ENCODE results near the gene NTRK3. TPM values are rescaled to one million over a fixed set of nuclear protein-coding genes. Genes with fewer than 3 reads are reported as not detected.
A peak's percentile ranks its signal among the peaks of the same experiment; 100 is the strongest.

Gene NTRK3
- total RNA-seq, 1 experiment from 2014 or later: not detected

GRCh38 chr15:88266170-88266569, 9.6 kb upstream of the NTRK3 start:
- in situ Hi-C loops (cut with HindIII; ENCODE audit: low pct_unique_long_range_greater_than_20kb, low sequenced_read_pairs): no loop called here
- no peak for DNase-seq (ENCODE audit: low read depth)

GRCh38 chr15:88264622-88265021, 8.1 kb upstream of the NTRK3 start:
- in situ Hi-C loops (cut with HindIII; ENCODE audit: low pct_unique_long_range_greater_than_20kb, low sequenced_read_pairs): no loop called here
- no peak for DNase-seq (ENCODE audit: low read depth)

- in situ Hi-C loops (cut with HindIII; ENCODE audit: low pct_unique_long_range_greater_than_20kb, low sequenced_read_pairs): no loop called here
- DNase-seq (ENCODE audit: low read depth): no peak
These were observed 5.5 kb upstream of the NTRK3 start for GRCh38 chr15:88262064-88262463.

GRCh38 chr15:88258093-88258641, 1.6 kb upstream of the NTRK3 start:
- in situ Hi-C loops (cut with HindIII; ENCODE audit: low pct_unique_long_range_greater_than_20kb, low sequenced_read_pairs): no loop called here
- peak; percentile 64 for DNase-seq (ENCODE audit: low read depth)

- peak; percentile 7 for DNase-seq (ENCODE audit: low read depth)
- in situ Hi-C loops (cut with HindIII; ENCODE audit: low pct_unique_long_range_greater_than_20kb, low sequenced_read_pairs): no loop called here
These were observed 963 bp upstream of the NTRK3 start for GRCh38 chr15:88257311-88258092.

- DNase-seq (ENCODE audit: low read depth): peak; percentile 14
- in situ Hi-C loops (cut with HindIII; ENCODE audit: low pct_unique_long_range_greater_than_20kb, low sequenced_read_pairs): no loop called here
These were observed 858 bp downstream of the NTRK3 start for GRCh38 chr15:88255484-88256278.

- in situ Hi-C loops (cut with HindIII; ENCODE audit: low pct_unique_long_range_greater_than_20kb, low sequenced_read_pairs): no loop called here
- DNase-seq (ENCODE audit: low read depth): no peak
These were observed 1.5 kb downstream of the NTRK3 start for GRCh38 chr15:88255087-88255483.

- in situ Hi-C loops (cut with HindIII; ENCODE audit: low pct_unique_long_range_greater_than_20kb, low sequenced_read_pairs): no loop called here
- DNase-seq (ENCODE audit: low read depth): no peak
These were observed 4.1 kb downstream of the NTRK3 start for GRCh38 chr15:88252441-88252840.

- in situ Hi-C loops (cut with HindIII; ENCODE audit: low pct_unique_long_range_greater_than_20kb, low sequenced_read_pairs): no loop called here
- DNase-seq (ENCODE audit: low read depth): no peak
These were observed 5.7 kb downstream of the NTRK3 start for GRCh38 chr15:88250826-88251225.

GRCh38 chr15:88249220-88249619, 7.3 kb downstream of the NTRK3 start:
- no peak for DNase-seq (ENCODE audit: low read depth)
- in situ Hi-C loops (cut with HindIII; ENCODE audit: low pct_unique_long_range_greater_than_20kb, low sequenced_read_pairs): no loop called here

- in situ Hi-C loops (cut with HindIII; ENCODE audit: low pct_unique_long_range_greater_than_20kb, low sequenced_read_pairs): no loop called here
- no peak for DNase-seq (ENCODE audit: low read depth)
These were observed 8.6 kb downstream of the NTRK3 start for GRCh38 chr15:88247914-88248313.

- in situ Hi-C loops (cut with HindIII; ENCODE audit: low pct_unique_long_range_greater_than_20kb, low sequenced_read_pairs): no loop called here
- peak; percentile 56 for DNase-seq (ENCODE audit: low read depth)
These were observed 9.7 kb downstream of the NTRK3 start for GRCh38 chr15:88246666-88247446.

- no peak for DNase-seq (ENCODE audit: low read depth)
- in situ Hi-C loops (cut with HindIII; ENCODE audit: low pct_unique_long_range_greater_than_20kb, low sequenced_read_pairs): no loop called here
These were observed 10.5 kb downstream of the NTRK3 start for GRCh38 chr15:88246081-88246480.

GRCh38 chr15:88243895-88244787, 12.4 kb downstream of the NTRK3 start:
- in situ Hi-C loops (cut with HindIII; ENCODE audit: low pct_unique_long_range_greater_than_20kb, low sequenced_read_pairs): no loop called here

GRCh38 chr15:88242586-88243555, 13.7 kb downstream of the NTRK3 start:
- no peak for DNase-seq (ENCODE audit: low read depth)
- in situ Hi-C loops (cut with HindIII; ENCODE audit: low pct_unique_long_range_greater_than_20kb, low sequenced_read_pairs): no loop called here

More at GRCh38 chr15:88243895-88244787, 12.4 kb downstream of the NTRK3 start:
- peak; percentile 35 for DNase-seq (ENCODE audit: low read depth)

GRCh38 chr15:88241461-88241860, 15.1 kb downstream of the NTRK3 start:
- no peak for DNase-seq (ENCODE audit: low read depth)
- in situ Hi-C loops (cut with HindIII; ENCODE audit: low pct_unique_long_range_greater_than_20kb, low sequenced_read_pairs): no loop called here

GRCh38 chr15:88241060-88241459, 15.5 kb downstream of the NTRK3 start:
- in situ Hi-C loops (cut with HindIII; ENCODE audit: low pct_unique_long_range_greater_than_20kb, low sequenced_read_pairs): no loop called here
- DNase-seq (ENCODE audit: low read depth): no peak

Measured in Caki2 (cell line).